Ishikawa (cell line): ENCODE measurements around the gene VPS35L.

ENCODE experiments used
- CEBPB ChIP-seq: IDR thresholded peaks from 2 replicates; pipeline ENCODE4 v1.6.1; 2012
- CREB1 ChIP-seq: IDR thresholded peaks from 2 replicates; pipeline ENCODE4 v1.6.1; 2012; ENCODE audit warnings: low read depth
- EGR1 ChIP-seq: IDR thresholded peaks from 2 replicates; pipeline ENCODE4 v1.6.1; 2012
- EP300 ChIP-seq: IDR thresholded peaks from 2 replicates; pipeline ENCODE4 v1.6.1; 2012; ENCODE audit warnings: borderline replicate concordance
- FOXM1 ChIP-seq: IDR thresholded peaks from 2 replicates; pipeline ENCODE4 v1.6.1; 2012; ENCODE audit warnings: low read depth, borderline replicate concordance
- MAX ChIP-seq: IDR thresholded peaks from 2 replicates; pipeline ENCODE4 v1.6.1; 2012
- NFIC ChIP-seq: IDR thresholded peaks from 2 replicates; pipeline ENCODE4 v1.6.1; 2012
- RAD21 ChIP-seq: IDR thresholded peaks from 2 replicates; pipeline ENCODE4 v1.6.1; 2012; ENCODE audit warnings: low read depth
- REST ChIP-seq: IDR thresholded peaks from 2 replicates; pipeline ENCODE4 v1.6.1; 2012; ENCODE audit warnings: low read depth, mild to moderate bottlenecking
- TAF1 ChIP-seq: IDR thresholded peaks from 2 replicates; pipeline ENCODE4 v1.6.1; 2012; ENCODE audit warnings: low read depth, mild to moderate bottlenecking
- TCF12 ChIP-seq: IDR thresholded peaks from 2 replicates; pipeline ENCODE4 v1.6.1; 2012; ENCODE audit warnings: low read depth
- TEAD4 ChIP-seq: IDR thresholded peaks from 2 replicates; pipeline ENCODE4 v1.6.1; 2012
- USF1 ChIP-seq: IDR thresholded peaks from 2 replicates; pipeline ENCODE4 v1.6.1; 2012
- YY1 ChIP-seq: IDR thresholded peaks from 2 replicates; pipeline ENCODE4 v1.6.1; 2012; ENCODE audit warnings: low read depth
- ZBTB7A ChIP-seq: IDR thresholded peaks from 2 replicates; pipeline ENCODE4 v1.6.1; 2012; ENCODE audit warnings: low read depth

The VPS35L gene

GRCh38 chr16:19733551-19733950 lies 178.0 kb downstream of the VPS35L start:
- TF ChIP-seq TAF1 (no peak), CREB1 (no peak), EP300 (no peak), TCF12 (no peak), EGR1 (no peak), FOXM1 (no peak), NFIC (no peak), USF1 (no peak), RAD21 (no peak), YY1 (no peak), REST (no peak), TEAD4 (no peak), ZBTB7A (no peak), CEBPB (no peak), MAX (no peak)

- no peak for TF ChIP-seq REST
- no peak for TF ChIP-seq RAD21
- TF ChIP-seq ZBTB7A = no peak
- TF ChIP-seq TCF12 = no peak
- TF ChIP-seq CEBPB = no peak
- TF ChIP-seq EGR1 = no peak
- TF ChIP-seq FOXM1 = no peak
- no peak for TF ChIP-seq TAF1
- TF ChIP-seq USF1 = no peak
Observed at GRCh38 chr16:19735074-19735867, 179.8 kb downstream of the VPS35L start.

GRCh38 chr16:19737306-19738038 lies 182.0 kb downstream of the VPS35L start:
- no peak for TF ChIP-seq YY1
- TF ChIP-seq ZBTB7A = no peak
- no peak for TF ChIP-seq MAX
- TF ChIP-seq TEAD4 = no peak
- no peak for TF ChIP-seq REST
- TF ChIP-seq USF1 = no peak
- TF ChIP-seq FOXM1 = no peak
- TF ChIP-seq TCF12 = no peak
- no peak for TF ChIP-seq CEBPB

GRCh38 chr16:19741354-19741753 lies 185.9 kb downstream of the VPS35L start:
- TF ChIP-seq RAD21 (no peak), EGR1 (no peak)
